Renal cortical epithelial cell (primary cell): Measurements from ENCODE around the gene CTPS1. TPM values are rescaled to one million over a fixed set of nuclear protein-coding genes. Genes with fewer than 3 reads are reported as not detected.

ENCODE experiments used
- total RNA-seq: library from RNA; depleted of rRNA; stranded (reverse); fragments of >200 nt; gene quantifications from 2 replicates; pipeline ENCODE4 v1.2.3, GENCODE V29; 2014

The CTPS1 gene
- total RNA-seq, 1 donor from 2014 or later, result 38.2 TPM

Other genes with a start within 250 kb of the CTPS1 start
- 0.20 and 0.87 TPM in 2 replicates for gene KCNQ4, start 195.9 kb upstream of the CTPS1 start, total RNA-seq
- 33.5 and 45.1 TPM in 2 replicates for gene CITED4, start 117.3 kb upstream of the CTPS1 start, total RNA-seq
- gene SLFNL1, start 42.0 kb downstream of the CTPS1 start, total RNA-seq, result 0.65 TPM in 1 of 2 replicates, not detected in the other